ENCODE results near the gene ZNF217.

- TF ChIP-seq, protein P1, sequence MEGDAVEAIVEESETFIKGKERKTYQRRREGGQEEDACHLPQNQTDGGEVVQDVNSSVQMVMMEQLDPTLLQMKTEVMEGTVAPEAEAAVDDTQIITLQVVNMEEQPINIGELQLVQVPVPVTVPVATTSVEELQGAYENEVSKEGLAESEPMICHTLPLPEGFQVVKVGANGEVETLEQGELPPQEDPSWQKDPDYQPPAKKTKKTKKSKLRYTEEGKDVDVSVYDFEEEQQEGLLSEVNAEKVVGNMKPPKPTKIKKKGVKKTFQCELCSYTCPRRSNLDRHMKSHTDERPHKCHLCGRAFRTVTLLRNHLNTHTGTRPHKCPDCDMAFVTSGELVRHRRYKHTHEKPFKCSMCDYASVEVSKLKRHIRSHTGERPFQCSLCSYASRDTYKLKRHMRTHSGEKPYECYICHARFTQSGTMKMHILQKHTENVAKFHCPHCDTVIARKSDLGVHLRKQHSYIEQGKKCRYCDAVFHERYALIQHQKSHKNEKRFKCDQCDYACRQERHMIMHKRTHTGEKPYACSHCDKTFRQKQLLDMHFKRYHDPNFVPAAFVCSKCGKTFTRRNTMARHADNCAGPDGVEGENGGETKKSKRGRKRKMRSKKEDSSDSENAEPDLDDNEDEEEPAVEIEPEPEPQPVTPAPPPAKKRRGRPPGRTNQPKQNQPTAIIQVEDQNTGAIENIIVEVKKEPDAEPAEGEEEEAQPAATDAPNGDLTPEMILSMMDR (conservative IDR thresholded peaks at IDR 0.05; ENCODE audit: low read length), result no peak
- no peak for TF ChIP-seq EZH2phosphoT487 (IDR thresholded peaks at IDR 0.05; ENCODE audit: borderline replicate concordance)
These were observed 5.7 kb upstream of the ZNF217 start for GRCh38 chr20:53599378-53599777.

All from Loucy (cell line).